Measurements from ENCODE around the gene ZFP91.

DNA sequence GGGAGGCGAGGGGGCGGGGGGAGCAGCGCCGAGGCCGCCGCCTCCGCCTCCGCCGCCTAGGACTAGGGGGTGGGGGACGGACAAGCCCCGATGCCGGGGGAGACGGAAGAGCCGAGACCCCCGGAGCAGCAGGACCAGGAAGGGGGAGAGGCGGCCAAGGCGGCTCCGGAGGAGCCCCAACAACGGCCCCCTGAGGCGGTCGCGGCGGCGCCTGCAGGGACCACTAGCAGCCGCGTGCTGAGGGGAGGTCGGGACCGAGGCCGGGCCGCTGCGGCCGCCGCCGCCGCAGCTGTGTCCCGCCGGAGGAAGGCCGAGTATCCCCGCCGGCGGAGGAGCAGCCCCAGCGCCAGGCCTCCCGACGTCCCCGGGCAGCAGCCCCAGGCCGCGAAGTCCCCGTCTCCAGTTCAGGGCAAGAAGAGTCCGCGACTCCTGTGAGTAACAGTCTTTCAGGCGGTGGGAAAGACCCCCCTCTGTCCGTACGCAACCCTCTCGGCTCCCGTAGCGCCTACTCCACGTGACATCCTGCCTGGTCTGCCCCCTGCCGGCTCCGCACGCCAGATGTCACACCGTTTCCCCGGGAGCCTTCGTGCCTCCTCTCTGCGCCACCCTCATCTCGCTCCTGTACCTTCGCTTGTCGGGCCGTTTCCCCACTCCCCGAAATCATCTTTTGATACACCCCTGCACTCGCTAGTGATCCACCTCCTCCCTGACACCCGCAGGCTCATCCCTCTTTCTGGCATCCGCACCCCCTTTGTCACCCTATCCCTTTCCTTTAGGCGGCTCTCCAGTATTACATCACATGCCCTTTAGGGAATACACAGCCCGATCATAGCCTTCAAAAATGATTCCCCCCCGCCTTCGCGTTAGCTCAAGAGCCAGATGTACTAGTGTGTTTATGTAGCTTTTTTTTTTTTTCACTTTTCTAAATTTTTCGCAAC lies 598 bp downstream of the ZFP91 start:
- peak; percentile 42 to 67 for TF ChIP-seq POLR2A (IDR thresholded peaks at IDR 0.05)
- TF ChIP-seq, protein P1, sequence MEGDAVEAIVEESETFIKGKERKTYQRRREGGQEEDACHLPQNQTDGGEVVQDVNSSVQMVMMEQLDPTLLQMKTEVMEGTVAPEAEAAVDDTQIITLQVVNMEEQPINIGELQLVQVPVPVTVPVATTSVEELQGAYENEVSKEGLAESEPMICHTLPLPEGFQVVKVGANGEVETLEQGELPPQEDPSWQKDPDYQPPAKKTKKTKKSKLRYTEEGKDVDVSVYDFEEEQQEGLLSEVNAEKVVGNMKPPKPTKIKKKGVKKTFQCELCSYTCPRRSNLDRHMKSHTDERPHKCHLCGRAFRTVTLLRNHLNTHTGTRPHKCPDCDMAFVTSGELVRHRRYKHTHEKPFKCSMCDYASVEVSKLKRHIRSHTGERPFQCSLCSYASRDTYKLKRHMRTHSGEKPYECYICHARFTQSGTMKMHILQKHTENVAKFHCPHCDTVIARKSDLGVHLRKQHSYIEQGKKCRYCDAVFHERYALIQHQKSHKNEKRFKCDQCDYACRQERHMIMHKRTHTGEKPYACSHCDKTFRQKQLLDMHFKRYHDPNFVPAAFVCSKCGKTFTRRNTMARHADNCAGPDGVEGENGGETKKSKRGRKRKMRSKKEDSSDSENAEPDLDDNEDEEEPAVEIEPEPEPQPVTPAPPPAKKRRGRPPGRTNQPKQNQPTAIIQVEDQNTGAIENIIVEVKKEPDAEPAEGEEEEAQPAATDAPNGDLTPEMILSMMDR (IDR thresholded peaks at IDR 0.05) = peak; percentile 15 to 90 (median 78)

Data from thyroid gland (tissue), 4 donors.